ENCODE measurements around the gene ACIN1. TPM values are rescaled to one million over a fixed set of nuclear protein-coding genes. Genes with fewer than 3 reads are reported as not detected.

Gene ACIN1
- total and polyA plus RNA-seq, 2 experiments from 2014 or later, result 76.1 to 172 TPM

DNA sequence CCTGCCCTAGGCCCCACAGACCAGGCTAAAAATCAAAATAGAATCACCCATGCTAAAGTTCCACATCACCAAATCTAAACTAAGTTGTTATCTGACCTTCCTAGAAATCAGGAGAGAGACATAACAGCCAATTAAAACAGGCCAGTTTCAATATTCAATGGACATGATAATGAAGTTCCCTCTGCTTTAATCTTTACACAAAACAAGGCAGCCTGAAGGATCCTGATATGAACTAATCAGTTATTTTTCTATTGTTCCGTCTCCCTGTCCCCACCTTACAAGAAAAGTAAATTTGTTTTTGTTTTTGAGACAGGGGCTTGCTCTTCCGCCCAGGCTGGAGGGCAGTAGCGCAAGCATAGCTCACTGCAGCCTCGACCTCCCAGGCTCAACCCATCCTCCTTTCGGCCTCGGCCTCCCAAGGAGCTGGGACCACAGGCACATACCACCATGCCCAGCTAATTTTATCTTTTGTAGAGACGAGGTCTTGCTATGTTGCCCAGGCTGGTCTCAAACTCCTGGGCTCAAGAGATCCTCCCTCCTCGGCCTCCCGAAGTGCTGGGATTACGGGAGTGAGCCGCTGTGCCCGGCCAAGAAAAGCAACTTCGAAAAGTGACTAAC lies 29.5 kb upstream of the ACIN1 start:
- Histone ChIP-seq H3K4me1 (ENCODE audit: insufficient read depth) (peaks cover 40% of the 10 kb centered on the region), H4K20me1 (replicated peaks; ENCODE audit: insufficient read depth) (no peaks in the 10 kb centered on the region), H3K4me2 (no peak overlapping the region), H3K79me2 (replicated peaks; ENCODE audit: insufficient read depth) (no peaks in the 10 kb centered on the region), H3K9me2 (ENCODE audit: insufficient read depth) (no peaks in the 10 kb centered on the region), H3K27ac (ENCODE audit: low read depth) (no peak overlapping the region), H3K4me3 (no peak overlapping the region), H2AFZ (no peak overlapping the region), H3K36me3 (ENCODE audit: insufficient read depth) (no peaks in the 10 kb centered on the region), H3F3A (replicated peaks; ENCODE audit: low read depth) (no peaks in the 10 kb centered on the region; the same call in 1 of the 2 replicates), H3K27me3 (ENCODE audit: insufficient read depth) (no peaks in the 10 kb centered on the region)
- Mint-ChIP-seq H3K9me3 (no peaks in the 10 kb centered on the region; the same call in 2 of the 3 replicates), H3K36me3 (ENCODE audit: low read depth) (peaks cover 24% of the 10 kb centered on the region), H3K27me3 (ENCODE audit: insufficient read depth, low read depth, poor library complexity) (peaks cover 19% of the 10 kb centered on the region), H3K27ac (no peak overlapping the region; the same call in 1 of the 2 replicates), H3K4me3 (no peak overlapping the region), H3K4me1 (peaks cover 55% of the 10 kb centered on the region)
- no peak for DNase-seq (ENCODE audit: low spot score)
- TF ChIP-seq ZNF331 (CRISPR knock-in tag; IDR thresholded peaks at IDR 0.05; ENCODE audit: low read depth), result no peak
- TF ChIP-seq, protein P1, sequence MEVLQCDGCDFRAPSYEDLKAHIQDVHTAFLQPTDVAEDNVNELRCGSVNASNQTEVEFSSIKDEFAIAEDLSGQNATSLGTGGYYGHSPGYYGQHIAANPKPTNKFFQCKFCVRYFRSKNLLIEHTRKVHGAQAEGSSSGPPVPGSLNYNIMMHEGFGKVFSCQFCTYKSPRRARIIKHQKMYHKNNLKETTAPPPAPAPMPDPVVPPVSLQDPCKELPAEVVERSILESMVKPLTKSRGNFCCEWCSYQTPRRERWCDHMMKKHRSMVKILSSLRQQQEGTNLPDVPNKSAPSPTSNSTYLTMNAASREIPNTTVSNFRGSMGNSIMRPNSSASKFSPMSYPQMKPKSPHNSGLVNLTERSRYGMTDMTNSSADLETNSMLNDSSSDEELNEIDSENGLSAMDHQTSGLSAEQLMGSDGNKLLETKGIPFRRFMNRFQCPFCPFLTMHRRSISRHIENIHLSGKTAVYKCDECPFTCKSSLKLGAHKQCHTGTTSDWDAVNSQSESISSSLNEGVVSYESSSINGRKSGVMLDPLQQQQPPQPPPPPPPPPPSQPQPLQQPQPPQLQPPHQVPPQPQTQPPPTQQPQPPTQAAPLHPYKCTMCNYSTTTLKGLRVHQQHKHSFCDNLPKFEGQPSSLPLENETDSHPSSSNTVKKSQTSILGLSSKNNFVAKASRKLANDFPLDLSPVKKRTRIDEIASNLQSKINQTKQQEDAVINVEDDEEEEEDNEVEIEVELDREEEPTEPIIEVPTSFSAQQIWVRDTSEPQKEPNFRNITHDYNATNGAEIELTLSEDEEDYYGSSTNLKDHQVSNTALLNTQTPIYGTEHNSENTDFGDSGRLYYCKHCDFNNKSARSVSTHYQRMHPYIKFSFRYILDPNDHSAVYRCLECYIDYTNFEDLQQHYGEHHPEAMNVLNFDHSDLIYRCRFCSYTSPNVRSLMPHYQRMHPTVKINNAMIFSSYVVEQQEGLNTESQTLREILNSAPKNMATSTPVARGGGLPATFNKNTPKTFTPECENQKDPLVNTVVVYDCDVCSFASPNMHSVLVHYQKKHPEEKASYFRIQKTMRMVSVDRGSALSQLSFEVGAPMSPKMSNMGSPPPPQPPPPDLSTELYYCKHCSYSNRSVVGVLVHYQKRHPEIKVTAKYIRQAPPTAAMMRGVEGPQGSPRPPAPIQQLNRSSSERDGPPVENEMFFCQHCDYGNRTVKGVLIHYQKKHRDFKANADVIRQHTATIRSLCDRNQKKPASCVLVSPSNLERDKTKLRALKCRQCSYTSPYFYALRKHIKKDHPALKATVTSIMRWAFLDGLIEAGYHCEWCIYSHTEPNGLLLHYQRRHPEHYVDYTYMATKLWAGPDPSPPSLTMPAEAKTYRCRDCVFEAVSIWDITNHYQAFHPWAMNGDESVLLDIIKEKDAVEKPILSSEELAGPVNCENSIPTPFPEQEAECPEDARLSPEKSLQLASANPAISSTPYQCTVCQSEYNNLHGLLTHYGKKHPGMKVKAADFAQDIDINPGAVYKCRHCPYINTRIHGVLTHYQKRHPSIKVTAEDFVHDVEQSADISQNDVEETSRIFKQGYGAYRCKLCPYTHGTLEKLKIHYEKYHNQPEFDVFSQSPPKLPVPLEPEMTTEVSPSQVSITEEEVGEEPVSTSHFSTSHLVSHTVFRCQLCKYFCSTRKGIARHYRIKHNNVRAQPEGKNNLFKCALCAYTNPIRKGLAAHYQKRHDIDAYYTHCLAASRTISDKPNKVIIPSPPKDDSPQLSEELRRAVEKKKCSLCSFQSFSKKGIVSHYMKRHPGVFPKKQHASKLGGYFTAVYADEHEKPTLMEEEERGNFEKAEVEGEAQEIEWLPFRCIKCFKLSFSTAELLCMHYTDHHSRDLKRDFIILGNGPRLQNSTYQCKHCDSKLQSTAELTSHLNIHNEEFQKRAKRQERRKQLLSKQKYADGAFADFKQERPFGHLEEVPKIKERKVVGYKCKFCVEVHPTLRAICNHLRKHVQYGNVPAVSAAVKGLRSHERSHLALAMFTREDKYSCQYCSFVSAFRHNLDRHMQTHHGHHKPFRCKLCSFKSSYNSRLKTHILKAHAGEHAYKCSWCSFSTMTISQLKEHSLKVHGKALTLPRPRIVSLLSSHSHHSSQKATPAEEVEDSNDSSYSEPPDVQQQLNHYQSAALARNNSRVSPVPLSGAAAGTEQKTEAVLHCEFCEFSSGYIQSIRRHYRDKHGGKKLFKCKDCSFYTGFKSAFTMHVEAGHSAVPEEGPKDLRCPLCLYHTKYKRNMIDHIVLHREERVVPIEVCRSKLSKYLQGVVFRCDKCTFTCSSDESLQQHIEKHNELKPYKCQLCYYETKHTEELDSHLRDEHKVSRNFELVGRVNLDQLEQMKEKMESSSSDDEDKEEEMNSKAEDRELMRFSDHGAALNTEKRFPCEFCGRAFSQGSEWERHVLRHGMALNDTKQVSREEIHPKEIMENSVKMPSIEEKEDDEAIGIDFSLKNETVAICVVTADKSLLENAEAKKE (CRISPR knock-in tag; IDR thresholded peaks at IDR 0.05), result no peak
- no peak for TF ChIP-seq ETS1 (IDR thresholded peaks at IDR 0.05)
- TF ChIP-seq STAT1 (IDR thresholded peaks at IDR 0.05; ENCODE audit: unreplicated experiment), result no peak
- no peak for TF ChIP-seq EZH2phosphoT487 (IDR thresholded peaks at IDR 0.05; ENCODE audit: unreplicated experiment)
- TF ChIP-seq CREB1 (CRISPR knock-in tag; IDR thresholded peaks at IDR 0.05; ENCODE audit: low read depth), result no peak
- TF ChIP-seq, protein P2, sequence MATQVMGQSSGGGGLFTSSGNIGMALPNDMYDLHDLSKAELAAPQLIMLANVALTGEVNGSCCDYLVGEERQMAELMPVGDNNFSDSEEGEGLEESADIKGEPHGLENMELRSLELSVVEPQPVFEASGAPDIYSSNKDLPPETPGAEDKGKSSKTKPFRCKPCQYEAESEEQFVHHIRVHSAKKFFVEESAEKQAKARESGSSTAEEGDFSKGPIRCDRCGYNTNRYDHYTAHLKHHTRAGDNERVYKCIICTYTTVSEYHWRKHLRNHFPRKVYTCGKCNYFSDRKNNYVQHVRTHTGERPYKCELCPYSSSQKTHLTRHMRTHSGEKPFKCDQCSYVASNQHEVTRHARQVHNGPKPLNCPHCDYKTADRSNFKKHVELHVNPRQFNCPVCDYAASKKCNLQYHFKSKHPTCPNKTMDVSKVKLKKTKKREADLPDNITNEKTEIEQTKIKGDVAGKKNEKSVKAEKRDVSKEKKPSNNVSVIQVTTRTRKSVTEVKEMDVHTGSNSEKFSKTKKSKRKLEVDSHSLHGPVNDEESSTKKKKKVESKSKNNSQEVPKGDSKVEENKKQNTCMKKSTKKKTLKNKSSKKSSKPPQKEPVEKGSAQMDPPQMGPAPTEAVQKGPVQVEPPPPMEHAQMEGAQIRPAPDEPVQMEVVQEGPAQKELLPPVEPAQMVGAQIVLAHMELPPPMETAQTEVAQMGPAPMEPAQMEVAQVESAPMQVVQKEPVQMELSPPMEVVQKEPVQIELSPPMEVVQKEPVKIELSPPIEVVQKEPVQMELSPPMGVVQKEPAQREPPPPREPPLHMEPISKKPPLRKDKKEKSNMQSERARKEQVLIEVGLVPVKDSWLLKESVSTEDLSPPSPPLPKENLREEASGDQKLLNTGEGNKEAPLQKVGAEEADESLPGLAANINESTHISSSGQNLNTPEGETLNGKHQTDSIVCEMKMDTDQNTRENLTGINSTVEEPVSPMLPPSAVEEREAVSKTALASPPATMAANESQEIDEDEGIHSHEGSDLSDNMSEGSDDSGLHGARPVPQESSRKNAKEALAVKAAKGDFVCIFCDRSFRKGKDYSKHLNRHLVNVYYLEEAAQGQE (IDR thresholded peaks at IDR 0.05; ENCODE audit: unreplicated experiment), result no peak
- TF ChIP-seq NANOG (IDR thresholded peaks at IDR 0.05; ENCODE audit: borderline replicate concordance), result no peak
- TF ChIP-seq JUNB (IDR thresholded peaks at IDR 0.05; ENCODE audit: unreplicated experiment), result no peak
- no peak for TF ChIP-seq EZH2 (IDR thresholded peaks at IDR 0.05; ENCODE audit: low read depth, unreplicated experiment)
- TF ChIP-seq ZNF114 (CRISPR knock-in tag; IDR thresholded peaks at IDR 0.05), result no peak
- TF ChIP-seq CTCF (conservative IDR thresholded peaks at IDR 0.05; ENCODE audit: low read depth in 2 of 2), result no peak
- no peak for TF ChIP-seq POLR2AphosphoS5 (IDR thresholded peaks at IDR 0.05; ENCODE audit: low read depth)
- no peak for ATAC-seq

All from GM23338 (cell line).